GM12873 (cell line): ENCODE data around the gene CACNG8.

Source experiments
- TF ChIP-seq, protein P1 (sequence below): IDR thresholded peaks from 2 replicates; pipeline ENCODE4 v1.5.1; 2012; ENCODE audit warnings: low read depth, mild to moderate bottlenecking, moderate library complexity, low read length, control low read depth; ENCODE audit not compliant: insufficient read depth; ENCODE audit errors: missing control alignments

The CACNG8 gene

GRCh38 chr19:53953383-53953782, 9.4 kb upstream of the CACNG8 start:
- TF ChIP-seq, protein P1, sequence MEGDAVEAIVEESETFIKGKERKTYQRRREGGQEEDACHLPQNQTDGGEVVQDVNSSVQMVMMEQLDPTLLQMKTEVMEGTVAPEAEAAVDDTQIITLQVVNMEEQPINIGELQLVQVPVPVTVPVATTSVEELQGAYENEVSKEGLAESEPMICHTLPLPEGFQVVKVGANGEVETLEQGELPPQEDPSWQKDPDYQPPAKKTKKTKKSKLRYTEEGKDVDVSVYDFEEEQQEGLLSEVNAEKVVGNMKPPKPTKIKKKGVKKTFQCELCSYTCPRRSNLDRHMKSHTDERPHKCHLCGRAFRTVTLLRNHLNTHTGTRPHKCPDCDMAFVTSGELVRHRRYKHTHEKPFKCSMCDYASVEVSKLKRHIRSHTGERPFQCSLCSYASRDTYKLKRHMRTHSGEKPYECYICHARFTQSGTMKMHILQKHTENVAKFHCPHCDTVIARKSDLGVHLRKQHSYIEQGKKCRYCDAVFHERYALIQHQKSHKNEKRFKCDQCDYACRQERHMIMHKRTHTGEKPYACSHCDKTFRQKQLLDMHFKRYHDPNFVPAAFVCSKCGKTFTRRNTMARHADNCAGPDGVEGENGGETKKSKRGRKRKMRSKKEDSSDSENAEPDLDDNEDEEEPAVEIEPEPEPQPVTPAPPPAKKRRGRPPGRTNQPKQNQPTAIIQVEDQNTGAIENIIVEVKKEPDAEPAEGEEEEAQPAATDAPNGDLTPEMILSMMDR: no peak

GRCh38 chr19:53957448-53958167, 5.1 kb upstream of the CACNG8 start:
- TF ChIP-seq, protein P1: no peak

DNA sequence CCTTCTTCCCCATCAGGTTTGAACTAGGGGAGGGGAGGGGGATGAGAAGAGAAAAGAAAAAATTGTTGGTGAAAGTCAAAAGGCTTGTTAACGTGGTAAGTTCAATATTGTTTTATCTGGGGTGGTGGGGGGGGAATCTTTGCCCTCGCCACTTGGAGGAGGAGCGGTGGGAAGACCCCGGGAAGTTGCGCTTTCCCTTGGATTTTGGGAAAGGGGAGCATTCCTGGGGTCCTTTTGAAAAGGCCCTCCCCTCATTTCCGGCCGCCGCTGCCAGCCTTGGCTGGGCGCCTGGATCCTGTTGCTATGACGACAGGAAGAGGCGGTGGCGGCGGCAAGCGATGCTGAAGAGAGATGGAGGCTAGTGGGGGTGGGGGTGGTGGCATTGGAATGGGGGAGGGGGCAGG, 4.6 kb upstream of the CACNG8 start:
- TF ChIP-seq, protein P1: no peak

GRCh38 chr19:53958823-53959757, 3.6 kb upstream of the CACNG8 start:
- TF ChIP-seq, protein P1: no peak

- TF ChIP-seq, protein P1: no peak
Observed at GRCh38 chr19:53960187-53960586, 2.5 kb upstream of the CACNG8 start.

- TF ChIP-seq, protein P1: no peak
Observed at GRCh38 chr19:53960886-53961285, 1.9 kb upstream of the CACNG8 start.
